Measurements from ENCODE around the gene CLCN1.

CLCN1 gene

DNA sequence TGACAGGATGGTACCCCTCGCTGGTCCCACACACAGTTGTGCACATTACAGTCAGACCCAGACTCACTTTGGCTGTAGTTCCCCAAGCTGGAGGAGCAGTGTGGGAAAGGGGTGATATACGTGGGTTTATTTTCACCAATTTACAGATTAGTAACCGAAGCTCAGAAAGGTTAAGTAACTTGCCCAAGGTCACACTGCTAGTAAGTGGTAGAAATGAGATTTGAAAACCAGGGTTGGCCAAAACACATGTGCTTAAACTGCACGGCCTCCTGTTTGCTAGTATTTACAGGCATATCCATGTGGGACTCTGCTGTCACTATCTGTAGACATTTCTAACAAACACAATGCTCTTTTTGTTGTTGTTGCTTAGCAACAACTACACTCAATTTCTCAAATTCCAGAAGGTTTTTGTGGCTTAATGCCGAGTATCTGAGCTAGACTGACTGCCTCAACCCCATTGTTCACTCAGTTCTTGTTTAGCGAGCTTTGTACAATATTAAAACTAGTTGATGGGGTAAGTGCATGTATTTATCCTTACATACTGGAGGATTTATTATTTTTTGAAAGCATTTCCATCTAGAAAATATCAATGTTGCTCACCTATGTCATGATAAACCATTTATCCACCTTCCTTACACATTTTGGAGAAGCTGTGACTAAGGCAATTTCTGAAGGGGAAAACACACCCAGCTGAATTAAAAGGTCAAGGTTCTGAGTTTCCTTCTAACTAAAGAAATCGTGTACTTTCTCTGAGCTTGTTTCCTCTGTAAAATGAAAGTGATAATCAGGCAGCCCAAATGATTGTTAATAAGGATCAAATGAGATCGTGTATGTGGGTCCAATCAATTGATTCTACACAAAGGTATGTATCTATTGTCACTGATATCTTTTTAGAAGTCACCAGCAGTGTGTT, 36.5 kb upstream of the CLCN1 start:
- no peak overlapping the region for H2AFZ ChIP-seq (ENCODE audit: low read depth)
- no peak for TF ChIP-seq CTCF (conservative IDR thresholded peaks at IDR 0.05; ENCODE audit: low read depth, low read length)
- no peak overlapping the region for H3K4me2 ChIP-seq
- no peaks in the 10 kb centered on the region for H3K4me1 ChIP-seq (ENCODE audit: low read depth, poor library complexity, severe bottlenecking)
- no peaks in the 10 kb centered on the region for H4K20me1 ChIP-seq (ENCODE audit: insufficient read depth)
- no peak overlapping the region for H3K9ac ChIP-seq
- no peaks in the 10 kb centered on the region for H3K79me2 ChIP-seq (ENCODE audit: insufficient read depth, low read depth)
- H3K27me3 ChIP-seq (ENCODE audit: insufficient read depth, low read depth): no peaks in the 10 kb centered on the region
- no peak overlapping the region for H3K27ac ChIP-seq
- no peak overlapping the region for H3K4me3 ChIP-seq (IDR thresholded peaks at IDR 0.05; ENCODE audit: insufficient read depth, low read depth, low read length)
- H3K36me3 ChIP-seq (ENCODE audit: insufficient read depth): no peaks in the 10 kb centered on the region

DNA sequence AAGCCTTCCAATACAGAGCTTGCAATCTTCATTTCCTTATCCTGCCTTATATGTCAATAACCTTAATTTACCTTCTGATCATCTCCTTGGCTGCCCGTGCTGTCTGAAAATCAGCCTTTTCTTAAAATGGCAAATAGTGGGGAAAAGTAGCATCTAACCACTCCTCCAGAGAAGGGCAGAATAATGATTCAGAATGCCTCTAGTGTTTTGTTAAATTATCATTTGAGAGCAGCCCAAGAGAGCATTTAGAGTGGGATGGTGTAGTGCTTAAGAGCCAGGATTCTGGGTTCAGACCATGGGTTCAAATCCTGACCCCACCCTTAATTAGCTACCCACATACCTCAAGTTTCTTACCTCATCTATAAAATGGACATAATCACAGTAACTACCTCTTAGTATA, 35.8 kb upstream of the CLCN1 start:
- no peak overlapping the region for H3K4me3 ChIP-seq (IDR thresholded peaks at IDR 0.05; ENCODE audit: insufficient read depth, low read depth, low read length)
- TF ChIP-seq CTCF (conservative IDR thresholded peaks at IDR 0.05; ENCODE audit: low read depth, low read length): no peak
- H3K27ac ChIP-seq: no peak overlapping the region
- H3K4me2 ChIP-seq: no peak overlapping the region
- no peaks in the 10 kb centered on the region for H3K79me2 ChIP-seq (ENCODE audit: insufficient read depth, low read depth)
- no peak overlapping the region for H2AFZ ChIP-seq (ENCODE audit: low read depth)
- H4K20me1 ChIP-seq (ENCODE audit: insufficient read depth): no peaks in the 10 kb centered on the region
- no peak overlapping the region for H3K9ac ChIP-seq
- H3K36me3 ChIP-seq (ENCODE audit: insufficient read depth): no peaks in the 10 kb centered on the region
- H3K27me3 ChIP-seq (ENCODE audit: insufficient read depth, low read depth): no peaks in the 10 kb centered on the region
- no peaks in the 10 kb centered on the region for H3K4me1 ChIP-seq (ENCODE audit: low read depth, poor library complexity, severe bottlenecking)

DNA sequence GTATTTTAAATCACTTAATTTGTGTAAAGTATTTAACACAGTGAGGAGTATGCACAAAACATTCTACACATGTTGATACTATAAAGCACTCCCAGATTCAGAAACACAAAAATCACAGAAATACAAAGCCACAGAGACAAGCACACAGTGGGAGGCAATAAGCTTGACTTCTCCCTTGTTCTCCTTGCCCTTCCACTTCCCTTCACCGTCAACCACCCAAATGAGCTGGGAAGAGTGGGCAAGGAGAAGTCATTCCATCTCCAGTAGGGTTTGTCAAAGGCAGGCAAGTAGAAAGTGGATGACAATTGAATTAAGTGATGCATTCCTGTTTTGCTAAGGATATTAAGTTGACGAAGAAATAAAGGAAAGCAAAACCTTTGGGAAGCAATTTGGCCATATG, 35.3 kb upstream of the CLCN1 start:
- Histone ChIP-seq H3K4me3 (IDR thresholded peaks at IDR 0.05; ENCODE audit: insufficient read depth, low read depth, low read length) (no peak overlapping the region), H3K79me2 (ENCODE audit: insufficient read depth, low read depth) (no peaks in the 10 kb centered on the region), H3K4me2 (no peak overlapping the region), H4K20me1 (ENCODE audit: insufficient read depth) (no peaks in the 10 kb centered on the region), H3K36me3 (ENCODE audit: insufficient read depth) (no peaks in the 10 kb centered on the region), H3K27me3 (ENCODE audit: insufficient read depth, low read depth) (no peaks in the 10 kb centered on the region), H3K9ac (no peak overlapping the region), H2AFZ (ENCODE audit: low read depth) (no peak overlapping the region), H3K4me1 (ENCODE audit: low read depth, poor library complexity, severe bottlenecking) (no peaks in the 10 kb centered on the region), H3K27ac (no peak overlapping the region)
- no peak for TF ChIP-seq CTCF (conservative IDR thresholded peaks at IDR 0.05; ENCODE audit: low read depth, low read length)

DNA sequence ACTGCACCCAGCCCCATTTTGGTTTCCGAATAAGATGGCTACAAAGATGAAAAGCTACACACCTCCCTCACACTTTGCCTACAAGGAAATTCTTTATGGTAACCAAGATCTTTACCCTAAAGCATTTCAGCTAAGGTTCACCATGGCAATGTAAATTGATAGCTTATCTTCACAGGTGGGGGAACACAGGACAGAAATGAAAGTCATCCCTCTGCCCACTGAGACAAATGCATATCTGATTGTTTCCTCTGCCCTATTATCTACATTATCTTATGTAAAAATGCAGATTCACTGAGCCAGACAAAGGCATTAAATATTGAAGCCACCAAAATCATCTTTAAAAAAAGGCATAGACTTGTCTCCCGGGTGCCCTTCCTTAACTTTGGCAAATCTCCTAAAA, 34.4 kb upstream of the CLCN1 start:
- H3K4me2 ChIP-seq: no peak overlapping the region
- no peaks in the 10 kb centered on the region; the same call in 1 of the 2 replicates for H4K20me1 ChIP-seq (ENCODE audit: insufficient read depth)
- H3K79me2 ChIP-seq (ENCODE audit: insufficient read depth, low read depth): no peaks in the 10 kb centered on the region
- H3K27ac ChIP-seq: no peak overlapping the region
- no peak overlapping the region for H3K9ac ChIP-seq
- H2AFZ ChIP-seq (ENCODE audit: low read depth): no peak overlapping the region
- no peak overlapping the region for H3K4me3 ChIP-seq (IDR thresholded peaks at IDR 0.05; ENCODE audit: insufficient read depth, low read depth, low read length)
- no peaks in the 10 kb centered on the region for H3K27me3 ChIP-seq (ENCODE audit: insufficient read depth, low read depth)
- no peaks in the 10 kb centered on the region for H3K36me3 ChIP-seq (ENCODE audit: insufficient read depth)
- H3K4me1 ChIP-seq (ENCODE audit: low read depth, poor library complexity, severe bottlenecking): no peaks in the 10 kb centered on the region
- TF ChIP-seq CTCF (conservative IDR thresholded peaks at IDR 0.05; ENCODE audit: low read depth, low read length): no peak
